Panc1 (cell line): ENCODE results near the gene CCDC157.

Experiments used
- CTCF ChIP-seq: fragments of 450-650 bp; IDR thresholded peaks from 2 replicates; pipeline ENCODE4 v1.5.1; 2017; ENCODE audit warnings: mild to moderate bottlenecking
- POLR2AphosphoS5 ChIP-seq: IDR thresholded peaks from 2 replicates; pipeline ENCODE4 v1.6.1; 2012; ENCODE audit warnings: mild to moderate bottlenecking, low read depth, low read length, moderate library complexity
- SIN3A ChIP-seq: IDR thresholded peaks from 2 replicates; pipeline ENCODE4 v1.6.1; 2012; ENCODE audit warnings: low read depth, mild to moderate bottlenecking, low read length, moderate library complexity, borderline replicate concordance; ENCODE audit not compliant: insufficient read depth

- TF ChIP-seq CTCF (no peak), POLR2AphosphoS5 (no peak), SIN3A (no peak)
Measured at GRCh38 chr22:30397656-30398635, 41.1 kb downstream of the CCDC157 start.
